NCI-H748 (cell line): ENCODE measurements around the gene SSTR1.

Source experiments
- DNase-seq: peaks from one replicate; lab custom pipeline; 2025; ENCODE audit not compliant: unreplicated experiment; lab: John Stamatoyannopoulos, UW

The SSTR1 gene

DNA sequence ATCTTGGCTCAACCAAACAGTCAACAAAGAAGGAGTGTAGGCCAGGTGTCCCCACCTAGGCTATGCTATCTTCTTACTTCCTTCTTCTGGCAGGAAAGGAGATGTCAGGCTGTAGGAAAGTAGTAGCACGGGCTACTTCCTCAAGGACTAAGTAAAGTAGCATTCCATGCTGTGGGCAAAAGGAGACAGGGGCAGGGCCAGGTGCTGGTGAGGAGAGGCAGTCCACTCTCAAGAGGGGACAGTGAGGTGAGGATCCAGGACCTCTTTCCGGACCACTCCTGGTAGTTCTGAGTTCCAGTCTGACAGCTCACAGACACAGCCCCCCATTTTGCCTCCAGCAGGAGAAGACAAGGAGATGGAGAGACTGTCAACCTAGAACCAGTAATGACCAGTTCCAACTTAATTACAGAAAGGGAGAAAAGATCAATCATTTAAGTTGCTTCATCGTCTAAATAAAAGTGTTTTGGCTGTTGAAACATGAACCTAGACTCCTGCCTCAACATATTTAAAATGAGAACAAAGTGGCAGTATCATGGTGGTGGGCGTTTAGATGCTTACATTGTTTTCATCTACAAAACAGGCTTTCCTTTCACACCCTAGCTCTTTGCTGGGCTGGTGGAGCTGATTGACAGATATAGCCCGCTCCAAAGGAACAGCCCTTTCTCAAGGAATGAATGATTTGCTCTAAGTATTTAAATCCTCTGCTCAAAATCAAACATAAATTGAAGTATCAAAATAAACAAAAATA, 5.1 kb upstream of the SSTR1 start:
- no peak for DNase-seq

DNA sequence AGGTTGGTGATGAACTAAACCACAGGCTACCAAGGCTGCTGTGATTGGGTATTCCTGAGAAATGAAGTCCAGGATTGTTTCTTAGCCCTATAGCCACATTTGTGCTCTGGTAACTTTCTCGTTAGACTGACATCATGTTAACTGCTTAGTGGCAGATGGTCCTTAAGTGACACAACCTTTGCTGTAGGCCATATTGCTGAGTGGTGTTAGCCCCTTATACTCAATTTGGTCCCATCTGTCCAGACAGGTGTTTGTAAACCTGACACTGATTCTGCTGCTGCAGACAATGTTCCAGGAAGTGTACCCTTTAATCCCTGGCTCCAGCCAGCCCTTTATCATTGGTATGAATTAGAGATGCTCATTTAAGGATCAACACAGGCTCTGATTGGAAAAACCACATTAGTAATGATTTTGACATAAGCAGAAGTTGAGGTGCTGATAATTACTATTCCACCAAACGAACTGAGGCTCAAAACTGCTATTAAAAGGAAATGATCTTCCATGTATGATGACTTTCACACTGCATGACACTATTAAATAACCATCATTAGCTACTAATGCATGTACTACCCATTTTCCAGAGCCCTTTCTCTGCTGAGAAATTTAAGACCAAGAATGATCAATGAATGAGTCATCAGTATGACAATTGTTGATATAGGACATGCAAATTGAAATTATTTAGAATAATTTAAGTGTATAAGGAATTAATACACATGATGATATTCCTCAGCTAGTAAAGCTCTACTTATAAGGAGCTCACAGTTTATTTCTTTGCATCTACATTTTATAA, 3.6 kb upstream of the SSTR1 start:
- peak; percentile 39 for DNase-seq

DNA sequence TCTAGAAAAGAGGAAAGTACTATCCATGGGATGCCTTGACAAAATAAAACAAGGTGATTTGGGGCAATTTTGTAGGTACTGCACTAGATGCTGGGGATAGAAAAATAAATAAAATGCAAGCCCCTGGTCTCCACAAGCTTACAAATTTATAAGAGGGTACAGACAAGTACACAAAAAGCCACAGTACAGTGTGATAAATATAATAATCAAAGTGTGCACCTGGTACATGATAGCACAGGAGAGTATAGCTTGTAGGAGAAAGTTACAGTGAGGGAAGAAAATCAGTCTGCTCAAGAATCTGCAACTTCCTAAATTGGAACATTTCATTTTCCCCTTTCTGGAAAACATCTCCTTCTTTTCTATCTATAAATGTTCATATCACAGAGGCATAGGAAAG, 3.0 kb upstream of the SSTR1 start:
- no peak for DNase-seq

DNA sequence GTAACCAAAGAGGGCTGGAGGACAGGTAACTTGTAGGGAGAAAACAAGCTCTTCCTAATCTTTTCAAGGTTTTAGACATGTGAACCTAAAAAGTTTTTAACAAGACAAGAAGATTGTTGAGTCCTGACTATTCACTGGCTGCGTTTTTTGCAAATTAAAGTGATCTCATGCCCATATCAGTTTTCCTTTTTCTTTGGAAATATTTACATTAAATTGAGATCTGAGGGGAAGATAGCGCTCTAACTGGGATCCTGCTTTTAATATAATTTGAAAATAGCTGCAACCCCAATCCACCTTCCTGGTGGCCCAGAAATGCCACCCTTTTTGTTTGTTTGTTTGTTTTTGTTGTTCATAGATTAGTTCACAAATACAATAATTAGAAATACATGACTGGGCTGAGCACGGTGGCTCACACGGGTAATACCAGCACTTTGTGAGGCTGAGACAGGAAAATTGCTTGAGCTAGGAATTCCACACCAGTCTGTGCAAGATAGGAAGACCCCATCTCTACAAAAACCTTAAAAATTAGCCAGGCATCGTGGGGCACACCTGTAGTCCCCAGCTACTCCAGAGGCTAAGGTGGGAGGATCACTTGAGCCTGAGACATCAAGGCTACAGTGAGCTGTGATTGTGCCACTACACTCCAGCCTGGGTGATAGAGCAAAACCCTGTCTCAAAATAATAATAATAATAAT, 2.4 kb upstream of the SSTR1 start:
- no peak for DNase-seq

DNA sequence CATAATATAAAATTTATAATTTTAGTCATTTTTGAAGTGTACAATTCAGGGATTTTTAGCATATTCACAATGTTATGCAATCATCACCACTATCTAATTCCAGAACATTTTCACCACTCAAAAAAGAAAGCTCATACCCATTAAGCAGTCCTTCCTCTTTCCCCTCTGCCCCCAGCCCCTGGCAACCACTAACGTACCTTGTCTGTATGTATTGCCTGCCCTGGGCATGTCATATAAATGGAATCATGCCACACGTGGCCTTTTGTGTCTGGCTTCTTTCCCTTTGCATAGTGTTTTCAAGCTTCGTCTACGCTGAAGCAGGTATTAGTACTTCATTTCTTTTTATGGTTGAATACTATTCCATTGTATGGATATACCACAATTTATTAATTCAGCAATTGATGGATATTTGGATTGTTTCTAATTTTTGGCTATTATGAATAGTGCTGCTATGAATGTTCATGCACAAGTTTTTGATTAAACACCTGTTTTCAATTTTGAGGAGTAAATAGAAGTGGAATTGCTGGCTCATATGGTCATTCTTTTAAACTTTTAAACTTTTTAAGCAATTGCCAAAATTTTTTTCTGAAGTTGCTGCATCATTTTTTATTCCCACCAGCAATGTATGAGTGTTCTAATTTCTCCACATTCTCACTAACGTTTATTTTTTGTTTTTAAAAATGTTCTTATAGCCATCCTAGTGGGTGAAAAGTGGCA, 1.6 kb upstream of the SSTR1 start:
- no peak for DNase-seq

DNA sequence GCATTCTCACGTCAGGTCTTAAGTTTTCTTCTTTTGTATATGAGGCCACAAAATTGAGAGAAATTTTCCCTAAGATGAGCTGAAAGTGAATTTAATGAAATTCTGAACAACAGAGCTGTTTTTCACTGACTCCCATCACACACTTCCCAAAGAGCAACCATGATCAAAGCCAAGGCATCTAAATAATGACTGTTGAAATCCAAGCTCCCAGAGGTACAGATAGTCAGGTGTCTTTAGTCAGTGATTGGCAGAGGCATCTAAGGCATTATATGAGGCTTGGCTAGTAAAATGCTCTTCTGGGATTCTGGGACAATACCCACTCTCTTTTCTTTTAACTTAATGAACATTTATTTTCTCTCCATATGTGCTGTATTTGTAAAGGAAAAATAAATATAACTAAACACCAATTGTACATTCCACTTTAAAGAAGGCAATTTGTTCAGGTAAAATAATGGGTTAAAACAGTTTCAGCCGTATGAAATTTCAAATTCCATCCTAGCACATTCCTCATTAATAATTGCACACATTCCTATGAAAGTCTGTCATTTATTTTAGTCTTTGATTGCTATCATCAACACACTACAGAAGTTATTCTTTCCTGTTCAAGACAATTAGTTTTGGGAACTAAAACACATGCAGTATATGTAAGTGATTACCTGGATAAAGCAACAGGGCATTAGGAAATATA, 871 bp upstream of the SSTR1 start:
- DNase-seq: no peak

DNA sequence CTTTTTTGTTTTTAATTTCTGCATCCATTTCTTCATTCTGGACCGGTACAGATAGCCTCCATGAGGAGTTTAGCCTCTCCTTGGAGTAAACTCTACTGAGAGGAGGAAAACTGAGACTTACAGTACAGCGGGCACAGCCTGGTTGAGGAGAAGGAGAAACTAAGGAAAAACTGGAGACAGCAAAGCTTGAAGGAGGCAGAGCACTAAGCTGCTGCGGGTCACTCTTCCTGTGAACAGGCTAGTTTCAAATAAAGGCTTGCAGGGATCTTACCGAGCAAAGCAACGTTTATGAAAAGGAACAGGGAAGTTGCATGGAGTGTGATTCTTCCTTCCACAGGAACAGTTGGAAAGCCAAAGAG, 348 bp upstream of the SSTR1 start:
- DNase-seq: no peak

DNA sequence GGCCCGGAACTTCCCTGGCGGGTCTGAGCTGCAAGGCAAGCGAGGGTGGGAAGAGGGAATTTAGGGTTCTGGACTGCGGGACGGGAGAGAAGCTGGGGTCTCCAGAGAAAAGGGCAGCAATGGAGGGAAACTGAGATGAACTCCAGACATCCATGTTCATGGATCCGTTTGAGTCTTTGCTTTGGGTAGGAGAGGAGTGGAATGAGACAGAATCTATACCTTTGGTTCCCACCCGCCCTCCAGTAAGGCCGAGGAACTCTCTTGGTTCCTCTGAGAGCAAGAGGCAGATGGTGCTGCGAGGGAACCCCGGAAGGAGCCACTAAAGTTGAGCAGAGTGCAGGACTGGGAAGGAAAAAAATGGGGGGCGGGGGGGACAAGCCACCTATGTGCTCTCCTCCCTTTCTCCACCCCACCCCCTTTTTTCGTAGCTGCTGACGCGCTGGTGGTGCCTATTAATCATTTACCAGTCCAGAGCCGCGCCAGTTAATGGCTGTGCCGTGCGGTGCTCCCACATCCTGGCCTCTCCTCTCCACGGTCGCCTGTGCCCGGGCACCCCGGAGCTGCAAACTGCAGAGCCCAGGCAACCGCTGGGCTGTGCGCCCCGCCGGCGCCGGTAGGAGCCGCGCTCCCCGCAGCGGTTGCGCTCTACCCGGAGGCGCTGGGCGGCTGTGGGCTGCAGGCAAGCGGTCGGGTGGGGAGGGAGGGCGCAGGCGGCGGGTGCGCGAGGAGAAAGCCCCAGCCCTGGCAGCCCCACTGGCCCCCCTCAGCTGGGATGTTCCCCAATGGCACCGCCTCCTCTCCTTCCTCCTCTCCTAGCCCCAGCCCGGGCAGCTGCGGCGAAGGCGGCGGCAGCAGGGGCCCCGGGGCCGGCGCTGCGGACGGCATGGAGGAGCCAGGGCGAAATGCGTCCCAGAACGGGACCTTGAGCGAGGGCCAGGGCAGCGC, 1.2 kb downstream of the SSTR1 start:
- DNase-seq: peak; percentile 68

DNA sequence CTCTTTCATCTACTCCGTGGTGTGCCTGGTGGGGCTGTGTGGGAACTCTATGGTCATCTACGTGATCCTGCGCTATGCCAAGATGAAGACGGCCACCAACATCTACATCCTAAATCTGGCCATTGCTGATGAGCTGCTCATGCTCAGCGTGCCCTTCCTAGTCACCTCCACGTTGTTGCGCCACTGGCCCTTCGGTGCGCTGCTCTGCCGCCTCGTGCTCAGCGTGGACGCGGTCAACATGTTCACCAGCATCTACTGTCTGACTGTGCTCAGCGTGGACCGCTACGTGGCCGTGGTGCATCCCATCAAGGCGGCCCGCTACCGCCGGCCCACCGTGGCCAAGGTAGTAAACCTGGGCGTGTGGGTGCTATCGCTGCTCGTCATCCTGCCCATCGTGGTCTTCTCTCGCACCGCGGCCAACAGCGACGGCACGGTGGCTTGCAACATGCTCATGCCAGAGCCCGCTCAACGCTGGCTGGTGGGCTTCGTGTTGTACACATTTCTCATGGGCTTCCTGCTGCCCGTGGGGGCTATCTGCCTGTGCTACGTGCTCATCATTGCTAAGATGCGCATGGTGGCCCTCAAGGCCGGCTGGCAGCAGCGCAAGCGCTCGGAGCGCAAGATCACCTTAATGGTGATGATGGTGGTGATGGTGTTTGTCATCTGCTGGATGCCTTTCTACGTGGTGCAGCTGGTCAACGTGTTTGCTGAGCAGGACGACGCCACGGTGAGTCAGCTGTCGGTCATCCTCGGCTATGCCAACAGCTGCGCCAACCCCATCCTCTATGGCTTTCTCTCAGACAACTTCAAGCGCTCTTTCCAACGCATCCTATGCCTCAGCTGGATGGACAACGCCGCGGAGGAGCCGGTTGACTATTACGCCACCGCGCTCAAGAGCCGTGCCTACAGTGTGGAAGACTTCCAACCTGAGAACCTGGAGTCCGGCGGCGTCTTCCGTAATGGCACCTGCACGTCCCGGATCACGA, 2.2 kb downstream of the SSTR1 start:
- no peak for DNase-seq

DNA sequence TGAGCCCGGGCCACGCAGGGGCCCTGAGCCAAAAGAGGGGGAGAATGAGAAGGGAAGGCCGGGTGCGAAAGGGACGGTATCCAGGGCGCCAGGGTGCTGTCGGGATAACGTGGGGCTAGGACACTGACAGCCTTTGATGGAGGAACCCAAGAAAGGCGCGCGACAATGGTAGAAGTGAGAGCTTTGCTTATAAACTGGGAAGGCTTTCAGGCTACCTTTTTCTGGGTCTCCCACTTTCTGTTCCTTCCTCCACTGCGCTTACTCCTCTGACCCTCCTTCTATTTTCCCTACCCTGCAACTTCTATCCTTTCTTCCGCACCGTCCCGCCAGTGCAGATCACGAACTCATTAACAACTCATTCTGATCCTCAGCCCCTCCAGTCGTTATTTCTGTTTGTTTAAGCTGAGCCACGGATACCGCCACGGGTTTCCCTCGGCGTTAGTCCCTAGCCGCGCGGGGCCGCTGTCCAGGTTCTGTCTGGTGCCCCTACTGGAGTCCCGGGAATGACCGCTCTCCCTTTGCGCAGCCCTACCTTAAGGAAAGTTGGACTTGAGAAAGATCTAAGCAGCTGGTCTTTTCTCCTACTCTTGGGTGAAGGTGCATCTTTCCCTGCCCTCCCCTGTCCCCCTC, 3.0 kb downstream of the SSTR1 start:
- DNase-seq: no peak

DNA sequence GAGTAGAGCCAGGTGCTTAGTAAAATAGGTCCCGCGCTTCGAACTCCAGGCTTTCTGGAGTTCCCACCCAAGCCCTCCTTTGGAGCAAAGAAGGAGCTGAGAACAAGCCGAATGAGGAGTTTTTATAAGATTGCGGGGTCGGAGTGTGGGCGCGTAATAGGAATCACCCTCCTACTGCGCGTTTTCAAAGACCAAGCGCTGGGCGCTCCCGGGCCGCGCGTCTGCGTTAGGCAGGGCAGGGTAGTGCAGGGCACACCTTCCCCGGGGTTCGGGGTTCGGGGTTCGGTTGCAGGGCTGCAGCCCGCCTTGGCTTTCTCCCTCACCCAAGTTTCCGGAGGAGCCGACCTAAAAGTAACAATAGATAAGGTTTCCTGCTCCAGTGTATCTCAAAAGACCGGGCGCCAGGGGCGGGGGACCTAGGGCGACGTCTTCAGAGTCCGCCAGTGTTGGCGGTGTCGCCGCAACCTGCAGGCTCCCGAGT, 3.6 kb downstream of the SSTR1 start:
- no peak for DNase-seq

DNA sequence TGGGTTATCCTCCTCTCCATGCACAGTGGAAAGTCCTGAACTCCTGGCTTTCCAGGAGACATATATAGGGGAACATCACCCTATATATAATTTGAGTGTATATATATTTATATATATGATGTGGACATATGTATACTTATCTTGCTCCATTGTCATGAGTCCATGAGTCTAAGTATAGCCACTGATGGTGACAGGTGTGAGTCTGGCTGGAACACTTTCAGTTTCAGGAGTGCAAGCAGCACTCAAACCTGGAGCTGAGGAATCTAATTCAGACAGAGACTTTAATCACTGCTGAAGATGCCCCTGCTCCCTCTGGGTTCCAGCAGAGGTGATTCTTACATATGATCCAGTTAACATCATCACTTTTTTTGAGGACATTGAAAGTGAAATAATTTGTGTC, 4.4 kb downstream of the SSTR1 start:
- no peak for DNase-seq

DNA sequence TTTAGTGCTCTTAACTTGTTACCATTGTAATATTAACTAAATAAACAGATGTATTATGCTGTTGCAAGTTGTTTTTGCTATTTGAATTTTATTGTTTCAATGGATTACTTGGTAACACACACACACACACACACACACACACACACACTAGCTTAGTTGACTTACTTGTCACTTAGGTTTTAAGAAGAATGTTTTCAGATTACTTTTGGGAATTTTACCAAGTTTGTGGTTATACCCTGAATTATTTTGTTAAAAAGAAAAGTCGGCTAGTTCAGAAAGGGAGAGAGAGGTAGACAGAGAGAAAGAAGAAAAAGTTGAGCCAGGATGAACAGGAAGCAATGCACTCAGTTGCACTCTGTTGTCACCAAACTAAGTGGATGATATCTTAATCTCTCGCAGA, 5.3 kb downstream of the SSTR1 start:
- no peak for DNase-seq

DNA sequence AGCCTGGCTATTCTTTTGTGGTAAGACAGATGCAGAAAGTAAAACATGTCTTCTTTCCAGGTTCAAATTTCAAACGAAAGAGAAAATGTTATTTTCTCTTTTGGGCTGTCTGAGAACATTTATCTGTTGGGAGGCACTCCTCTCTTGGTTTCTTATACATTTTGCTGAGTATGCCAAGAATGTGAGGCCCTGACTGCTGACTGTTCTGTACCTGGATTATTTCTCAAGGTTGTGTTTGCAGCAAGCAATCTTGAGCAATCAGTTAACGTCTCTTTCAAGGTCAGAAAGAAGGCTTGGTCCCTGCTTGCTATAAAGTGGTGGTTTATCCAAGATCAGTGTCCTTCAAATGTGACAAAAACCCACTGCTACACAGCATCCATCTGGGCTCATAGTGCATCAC, 9.8 kb downstream of the SSTR1 start:
- no peak for DNase-seq

DNA sequence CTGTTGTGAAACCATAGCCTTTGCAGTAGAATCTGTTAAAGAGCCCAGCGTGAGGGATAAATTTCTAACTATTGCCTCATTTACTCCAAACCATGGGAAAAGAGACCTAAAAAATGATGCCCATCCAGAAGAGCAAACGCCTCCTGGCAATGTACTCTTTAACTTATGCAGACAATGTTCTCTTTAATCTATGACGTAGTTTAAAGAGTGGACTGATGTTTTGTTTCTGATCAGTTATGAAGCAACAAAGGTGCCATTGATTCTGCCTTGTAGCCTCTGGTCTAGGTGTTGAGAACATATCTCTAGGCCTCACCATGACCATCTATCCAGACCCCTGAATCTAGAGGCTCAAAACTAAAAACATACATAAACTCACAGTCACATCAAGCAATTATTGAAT, 13.4 kb downstream of the SSTR1 start:
- no peak for DNase-seq

DNA sequence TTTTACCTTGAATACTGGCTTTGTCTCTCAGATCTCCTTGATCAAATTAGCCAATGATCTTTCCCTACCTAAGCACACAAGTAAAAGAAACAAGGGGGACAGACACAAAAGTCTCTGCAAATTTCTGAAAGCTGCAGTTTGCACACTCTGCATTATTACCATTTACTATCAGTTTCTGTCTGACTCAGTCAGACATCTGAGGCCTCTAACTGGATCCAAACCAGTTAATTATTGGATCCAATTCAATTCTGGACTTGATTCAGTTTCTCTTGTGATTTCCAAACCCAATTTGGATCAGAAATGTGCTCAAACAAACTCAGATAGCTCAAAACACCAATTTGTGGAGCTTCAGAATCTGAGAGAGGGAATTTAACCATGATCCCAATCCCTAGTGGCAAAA, 16.6 kb downstream of the SSTR1 start:
- no peak for DNase-seq

DNA sequence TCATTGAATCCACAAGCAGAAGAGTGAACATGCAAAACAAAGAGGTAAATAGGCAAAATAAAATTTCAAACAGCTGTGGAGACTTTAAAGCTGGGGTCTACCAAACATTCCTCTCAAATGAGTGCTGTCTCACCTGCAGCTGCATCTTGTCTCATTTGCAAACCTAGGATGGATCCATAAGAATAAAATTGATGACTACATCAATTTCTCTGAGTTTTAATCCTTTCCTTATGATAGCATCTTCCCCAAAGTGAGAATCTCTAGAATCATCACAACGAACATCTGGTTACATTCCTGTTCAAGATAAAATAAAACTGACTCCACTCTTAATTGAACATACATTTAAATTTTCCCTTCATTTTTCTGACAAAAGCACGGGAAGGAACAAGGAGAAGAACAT, 18.2 kb downstream of the SSTR1 start:
- DNase-seq: no peak

DNA sequence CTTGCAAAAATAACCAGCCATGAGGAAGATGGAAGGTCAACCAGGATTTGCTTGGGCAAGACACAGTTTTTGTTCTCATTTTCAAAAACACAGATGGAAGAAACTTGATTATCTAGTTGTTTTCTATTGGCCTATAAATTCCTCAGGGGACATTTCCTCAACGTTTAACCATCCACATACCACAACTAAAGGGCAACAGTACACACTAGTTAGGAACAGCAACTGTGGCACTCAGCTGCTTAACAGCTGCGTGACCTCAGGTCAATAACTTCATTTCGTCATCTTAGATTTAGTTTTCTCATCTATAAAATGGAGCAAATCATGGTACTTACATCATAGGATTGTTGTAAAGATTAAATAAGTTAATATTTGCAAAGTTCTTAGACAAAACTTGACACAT, 18.7 kb downstream of the SSTR1 start:
- no peak for DNase-seq
